Mesendoderm (in vitro differentiated cells): ENCODE data around the gene PPP2R3A.

Experiments used
- DNase-seq: peaks from one replicate; pipeline ENCODE4 v3.0.0; 2013
- H2AK5ac ChIP-seq: 2 replicates; pipeline ENCODE4 v1.6.1; 2013; ENCODE audit warnings: low read length, inconsistent platforms
- H2BK120ac ChIP-seq: 2 replicates; pipeline ENCODE4 v1.6.1; 2013; ENCODE audit warnings: low read depth, mild to moderate bottlenecking, low read length, moderate library complexity, mixed read lengths
- H2BK15ac ChIP-seq: replicated peaks from 2 replicates; pipeline ENCODE4 v1.6.1; 2013; ENCODE audit warnings: low read depth, mild to moderate bottlenecking, moderate library complexity
- H2BK5ac ChIP-seq: 2 replicates; pipeline ENCODE4 v1.6.1; 2013; ENCODE audit warnings: low read length, inconsistent platforms
- H3K18ac ChIP-seq: 2 replicates; pipeline ENCODE4 v1.6.1; 2013; ENCODE audit warnings: mild to moderate bottlenecking, low read length, mixed read lengths
- H3K23ac ChIP-seq: one replicate; pipeline ENCODE4 v1.6.1; 2013; ENCODE audit warnings: low read length
- H3K27ac ChIP-seq: 2 replicates; pipeline ENCODE4 v1.5.1; 2013; ENCODE audit warnings: low read depth, mild to moderate bottlenecking, inconsistent platforms, low read length, moderate library complexity
- H3K27me3 ChIP-seq: 2 replicates; pipeline ENCODE4 v1.6.1; 2013; ENCODE audit warnings: low read length, control low read depth, mild to moderate bottlenecking, inconsistent platforms; ENCODE audit not compliant: insufficient read depth, poor library complexity
- H3K36me3 ChIP-seq: 2 replicates; pipeline ENCODE4 v1.6.1; 2013; ENCODE audit warnings: low read length, inconsistent platforms; ENCODE audit not compliant: control insufficient read depth, insufficient read depth
- H3K4ac ChIP-seq: one replicate; pipeline ENCODE4 v1.6.1; 2013; ENCODE audit warnings: low read depth, mild to moderate bottlenecking, low read length, moderate library complexity
- H3K4me1 ChIP-seq: 2 replicates; pipeline ENCODE4 v1.6.1; 2013; ENCODE audit warnings: low read depth, low read length, inconsistent platforms; ENCODE audit not compliant: control insufficient read depth
- H3K4me2 ChIP-seq: 2 replicates; pipeline ENCODE4 v1.6.1; 2013; ENCODE audit warnings: low read length
- H3K4me3 ChIP-seq: 2 replicates; pipeline ENCODE4 v1.5.1; 2013; ENCODE audit warnings: mild to moderate bottlenecking, low read length
- H3K56ac ChIP-seq: one replicate; pipeline ENCODE4 v1.6.1; 2013; ENCODE audit warnings: low read length
- H3K79me1 ChIP-seq: 2 replicates; pipeline ENCODE4 v1.6.1; 2013; ENCODE audit warnings: low read length, inconsistent platforms
- H3K79me2 ChIP-seq: 2 replicates; pipeline ENCODE4 v1.6.1; 2013; ENCODE audit warnings: mild to moderate bottlenecking, low read length; ENCODE audit not compliant: control insufficient read depth, insufficient read depth
- H3K9ac ChIP-seq: 2 replicates; pipeline ENCODE4 v1.6.1; 2013; ENCODE audit warnings: low read length, inconsistent platforms
- H4K5ac ChIP-seq: one replicate; pipeline ENCODE4 v1.6.1; 2013; ENCODE audit warnings: low read length
- H4K8ac ChIP-seq: one replicate; pipeline ENCODE4 v1.6.1; 2013; ENCODE audit warnings: low read depth, mild to moderate bottlenecking, control low read depth, low read length, moderate library complexity
- WGBS: extraction: QIAGEN DNeasy Blood & Tissue Kit; methylation state at CpG from one replicate; pipeline ENCODE4 v1.1.7; 2013; ENCODE audit warnings: low lambda C conversion rate, missing lambda C conversion rate; ENCODE audit not compliant: insufficient coverage; ENCODE audit errors: extremely low coverage; 5-methylcytosine and 5-hydroxymethylcytosine counted together

Gene PPP2R3A

DNA sequence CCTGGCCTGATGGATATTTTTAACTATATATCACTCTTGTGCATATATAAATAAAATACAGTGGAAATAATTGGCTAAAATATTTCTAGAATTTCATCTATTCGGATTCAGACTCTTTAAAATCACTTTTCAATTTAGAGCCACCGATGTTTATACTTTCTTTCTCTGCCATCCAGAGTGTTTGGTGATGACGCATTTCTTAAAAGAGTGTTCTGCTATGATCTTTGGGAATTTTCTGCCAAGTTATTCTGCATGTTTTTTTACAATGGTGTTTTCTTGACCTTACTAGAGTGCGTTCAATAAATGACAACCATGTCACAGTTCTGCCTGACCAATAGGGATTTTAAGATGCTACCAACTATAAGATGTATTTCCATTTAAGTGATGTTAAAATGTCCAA lies 30.2 kb downstream of the PPP2R3A start:
- H2BK15ac ChIP-seq, result no peak overlapping the region
- H4K8ac ChIP-seq, result no peak overlapping the region
- no peak overlapping the region for H3K56ac ChIP-seq
- no peak overlapping the region for H3K18ac ChIP-seq
- no peaks in the 10 kb centered on the region for H3K27me3 ChIP-seq
- H3K9ac ChIP-seq, result no peak overlapping the region
- no peaks in the 10 kb centered on the region for H3K79me2 ChIP-seq
- WGBS, result no CpG with 5 or more reads among the region's 4 CpGs
- no peak overlapping the region for H3K4ac ChIP-seq
- no peak overlapping the region for H2AK5ac ChIP-seq
- H2BK120ac ChIP-seq, result no peak overlapping the region
- no peaks in the 10 kb centered on the region for H3K79me1 ChIP-seq
- H3K36me3 ChIP-seq, result no peaks in the 10 kb centered on the region
- H2BK5ac ChIP-seq, result no peak overlapping the region
- peaks cover 7% of the 10 kb centered on the region for H3K4me1 ChIP-seq
- DNase-seq, result no peak
- no peak overlapping the region for H3K4me2 ChIP-seq
- H3K4me3 ChIP-seq, result no peak overlapping the region
- H3K23ac ChIP-seq, result no peak overlapping the region
- H4K5ac ChIP-seq, result no peak overlapping the region
- no peak overlapping the region for H3K27ac ChIP-seq

DNA sequence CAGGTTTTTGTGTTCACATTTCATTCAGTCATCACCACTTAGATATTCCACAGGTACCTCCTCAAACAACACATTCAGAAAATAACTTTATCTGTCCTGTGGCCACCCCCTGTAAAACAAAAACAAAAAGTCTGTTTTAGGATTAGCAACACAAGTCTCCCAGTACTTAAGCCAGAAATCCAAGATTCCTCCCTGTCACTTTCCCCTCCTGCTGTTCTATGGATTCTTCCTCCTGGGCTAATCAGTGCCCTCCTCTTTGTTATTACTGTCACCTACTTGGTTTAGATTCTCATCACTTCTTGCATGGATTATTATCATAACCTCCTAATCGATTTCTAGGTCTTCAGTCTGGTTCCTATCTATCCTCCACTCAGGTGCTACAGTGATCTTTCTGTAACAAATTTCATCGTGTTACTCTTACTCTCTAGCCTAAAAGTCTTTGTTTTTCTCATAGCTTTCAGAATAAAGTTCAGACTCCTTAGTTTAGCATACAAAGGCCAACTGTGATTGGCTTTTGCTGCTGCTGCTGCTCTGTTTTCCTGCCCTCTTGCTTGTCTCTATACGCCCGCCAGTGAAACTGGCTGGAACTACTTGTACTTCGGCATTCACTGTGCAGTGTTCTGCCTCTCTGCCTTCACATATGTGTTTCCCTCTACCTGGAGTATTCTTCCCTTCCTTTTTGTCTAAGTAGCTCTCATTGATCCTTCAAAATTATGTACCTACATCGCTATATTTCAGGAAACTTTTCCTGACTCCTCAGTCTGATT lies 32.2 kb downstream of the PPP2R3A start:
- no peak overlapping the region for H3K4ac ChIP-seq
- H3K56ac ChIP-seq, result no peak overlapping the region
- no peak overlapping the region for H2BK5ac ChIP-seq
- peaks cover 7% of the 10 kb centered on the region for H3K4me1 ChIP-seq
- no peak overlapping the region for H2BK120ac ChIP-seq
- H3K27ac ChIP-seq, result no peak overlapping the region
- no peak overlapping the region for H3K23ac ChIP-seq
- no peak overlapping the region for H3K9ac ChIP-seq
- H3K79me1 ChIP-seq, result no peaks in the 10 kb centered on the region
- WGBS, result no CpG with 5 or more reads among the region's 6 CpGs
- no peaks in the 10 kb centered on the region for H3K36me3 ChIP-seq
- no peaks in the 10 kb centered on the region for H3K27me3 ChIP-seq
- no peak overlapping the region for H4K5ac ChIP-seq
- no peaks in the 10 kb centered on the region for H3K79me2 ChIP-seq
- H3K18ac ChIP-seq, result no peak overlapping the region
- DNase-seq, result peak; percentile 67
- no peak overlapping the region for H3K4me3 ChIP-seq
- H2BK15ac ChIP-seq, result no peak overlapping the region
- no peak overlapping the region for H3K4me2 ChIP-seq
- no peak overlapping the region for H2AK5ac ChIP-seq
- no peak overlapping the region for H4K8ac ChIP-seq

DNA sequence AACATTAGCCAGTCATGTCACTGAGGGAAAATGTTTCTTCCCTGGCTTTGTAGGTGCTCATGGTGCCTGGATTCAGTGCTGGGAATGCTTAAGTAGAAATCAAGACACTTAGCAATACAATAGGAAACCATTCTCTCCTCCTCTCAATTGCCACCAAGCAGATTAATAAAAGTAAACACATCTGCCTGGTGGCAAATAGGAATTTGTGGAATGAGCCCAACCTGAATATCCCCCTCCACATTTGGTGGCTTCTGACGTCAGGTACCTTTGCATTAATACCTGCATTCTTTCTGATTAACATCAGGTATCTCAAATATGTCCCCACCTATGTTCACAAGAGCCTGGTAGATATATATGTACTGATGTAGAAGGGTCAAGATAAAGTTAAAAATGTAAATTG lies 42.7 kb downstream of the PPP2R3A start:
- H3K23ac ChIP-seq, result no peak overlapping the region
- no peak overlapping the region for H3K56ac ChIP-seq
- H3K36me3 ChIP-seq, result no peaks in the 10 kb centered on the region
- H2BK120ac ChIP-seq, result no peak overlapping the region
- no peak overlapping the region for H4K5ac ChIP-seq
- no peak overlapping the region for H3K9ac ChIP-seq
- no CpG with 5 or more reads among the region's 1 CpG for WGBS
- no peaks in the 10 kb centered on the region for H3K27me3 ChIP-seq
- no peak overlapping the region for H3K18ac ChIP-seq
- no peak overlapping the region for H3K4ac ChIP-seq
- H3K4me1 ChIP-seq, result no peaks in the 10 kb centered on the region
- no peaks in the 10 kb centered on the region for H3K79me1 ChIP-seq
- H2AK5ac ChIP-seq, result no peak overlapping the region
- no peak overlapping the region for H3K4me2 ChIP-seq
- peak; percentile 59 for DNase-seq
- H2BK5ac ChIP-seq, result no peak overlapping the region
- no peaks in the 10 kb centered on the region for H3K79me2 ChIP-seq
- no peak overlapping the region for H3K27ac ChIP-seq
- H2BK15ac ChIP-seq, result no peak overlapping the region
- H3K4me3 ChIP-seq, result no peak overlapping the region
- no peak overlapping the region for H4K8ac ChIP-seq

- Histone ChIP-seq H2BK5ac (no peak overlapping the region), H3K18ac (no peak overlapping the region), H4K5ac (no peak overlapping the region), H2BK15ac (no peak overlapping the region), H3K79me1 (no peaks in the 10 kb centered on the region), H3K4me1 (no peaks in the 10 kb centered on the region), H3K27me3 (no peaks in the 10 kb centered on the region), H2AK5ac (no peak overlapping the region), H3K79me2 (no peaks in the 10 kb centered on the region), H2BK120ac (no peak overlapping the region), H3K27ac (no peak overlapping the region), H3K4me3 (no peak overlapping the region), H3K4me2 (no peak overlapping the region), H3K9ac (no peak overlapping the region), H3K4ac (no peak overlapping the region), H3K56ac (no peak overlapping the region), H3K36me3 (no peaks in the 10 kb centered on the region), H3K23ac (no peak overlapping the region), H4K8ac (no peak overlapping the region)
- DNase-seq, result peak; percentile 25
- 100% methylated on average over 1 of the region's 5 CpGs for WGBS
These were observed 43.4 kb downstream of the PPP2R3A start for GRCh38 chr3:136008732-136009470.

GRCh38 chr3:136018876-136019275 lies 53.3 kb downstream of the PPP2R3A start:
- Histone ChIP-seq H3K4me3 (no peak overlapping the region), H3K4ac (no peak overlapping the region), H3K9ac (no peak overlapping the region), H3K36me3 (no peaks in the 10 kb centered on the region), H3K27ac (no peak overlapping the region), H3K27me3 (no peaks in the 10 kb centered on the region), H3K4me1 (no peaks in the 10 kb centered on the region), H3K79me2 (no peaks in the 10 kb centered on the region), H3K56ac (no peak overlapping the region), H2BK15ac (no peak overlapping the region), H2BK5ac (no peak overlapping the region), H3K23ac (no peak overlapping the region), H3K4me2 (no peak overlapping the region), H2BK120ac (no peak overlapping the region), H4K8ac (no peak overlapping the region), H4K5ac (no peak overlapping the region), H2AK5ac (no peak overlapping the region), H3K79me1 (no peaks in the 10 kb centered on the region), H3K18ac (no peak overlapping the region)
- WGBS, result no CpG with 5 or more reads among the region's 1 CpG
- peak; percentile 16 for DNase-seq
